Kidney (tissue), 14 donors: ENCODE data around the gene YARS2. TPM values are rescaled to one million over a fixed set of nuclear protein-coding genes. Genes with fewer than 3 reads are reported as not detected.

ENCODE experiments used
- DNase-seq, 5 donors: peaks; one replicate each; pipeline ENCODE4 v3.0.0-alpha.2; 2013 to 2020
- FAIRE-seq: peaks from 2 replicates; lab custom pipeline; 2012; peaks lifted over from hg19 to GRCh38; lab: Jason Lieb, UNC
- H3K27ac ChIP-seq, 2 donors: one replicate each; pipeline ENCODE4 v1.7.0; 2013; ENCODE audit warnings: low read depth in 2 of 2, low read length in 2 of 2, inconsistent platforms in 1 of 2
- H3K27me3 ChIP-seq: one replicate; pipeline ENCODE4 v1.7.1; 2013; ENCODE audit warnings: low read length, inconsistent platforms; ENCODE audit not compliant: control insufficient read depth, insufficient read depth
- H3K36me3 ChIP-seq, 3 donors: one replicate each; pipeline versions ENCODE4 v1.7.0 to v1.7.1; 2013; ENCODE audit warnings: low read length in 3 of 3, control low read depth in 1 of 3, inconsistent platforms in 1 of 3; ENCODE audit not compliant: insufficient read depth in 3 of 3, control insufficient read depth in 2 of 3
- H3K4me1 ChIP-seq, 3 donors: one replicate each; pipeline versions ENCODE4 v1.7.0 to v1.7.1; 2013; ENCODE audit warnings: low read length in 3 of 3, inconsistent platforms in 1 of 3, low read depth in 1 of 3; ENCODE audit not compliant: control insufficient read depth in 2 of 3, insufficient read depth in 2 of 3
- H3K4me3 ChIP-seq, 3 donors: one replicate each; pipeline versions ENCODE4 v1.7.0 to v1.8.1; 2013; ENCODE audit warnings: low read length in 3 of 3, control low read depth in 1 of 3, inconsistent platforms in 1 of 3
- H3K9ac ChIP-seq, 3 donors: one replicate each; pipeline versions ENCODE4 v1.7.0 to v1.7.1; 2013; ENCODE audit warnings: low read length in 3 of 3, control low read depth in 1 of 3, inconsistent platforms in 1 of 3
- H3K9me3 ChIP-seq, 3 donors: one replicate each; pipeline versions ENCODE4 v1.7.0 to v1.7.1; 2013; ENCODE audit warnings: low read length in 3 of 3, control low read depth in 1 of 3, inconsistent platforms in 1 of 3; ENCODE audit not compliant: control insufficient read depth in 2 of 3, insufficient read depth in 1 of 3
- intact Hi-C: fragments of 100-400 bp; cut with DNase I; formaldehyde crosslinking; loops from one replicate; pipeline ENCODE4 v1.11.1; 2022
- polyA plus RNA-seq: library from polyadenylated mRNA; stranded (reverse); fragments of 350-450 nt; fragmentation: Illumina TruSeq; extraction: RNeasy Lipid Tissue Mini Kit (QIAGEN cat#74804); gene quantifications from one replicate; pipeline ENCODE4 v1.2.3, GENCODE V29; 2014; ENCODE audit warnings: low read depth, low replicate concordance; ENCODE audit not compliant: insufficient read depth
- total RNA-seq: library from RNA; stranded (reverse); fragmentation: NEBNext Ultra II Directional; extraction: Animal tissue kit (Norgen Biotek cat#: 25700); gene quantifications from one replicate; pipeline ENCODE4 v1.2.1, GENCODE V29; 2021
- TF ChIP-seq, protein P1 (sequence below): IDR thresholded peaks from 3 replicates; pipeline ENCODE4 v1.5.1; 2012; ENCODE audit warnings: mild to moderate bottlenecking, moderate library complexity, borderline replicate concordance; ENCODE audit not compliant: insufficient read depth; ENCODE audit errors: extremely low read depth
- donor health status: control.
- donor health status: control.
- donor health status: control.
- donor health status: control.
- donor health status: control.
- donor health status: DM: yes; HTN: yes; CAD: no.
- donor health status: Normal renal cell carcinoma (clear cell type).

Gene YARS2
- total and polyA plus RNA-seq, 2 donors from 2014 or later: 15.4 to 24.6 TPM

DNA sequence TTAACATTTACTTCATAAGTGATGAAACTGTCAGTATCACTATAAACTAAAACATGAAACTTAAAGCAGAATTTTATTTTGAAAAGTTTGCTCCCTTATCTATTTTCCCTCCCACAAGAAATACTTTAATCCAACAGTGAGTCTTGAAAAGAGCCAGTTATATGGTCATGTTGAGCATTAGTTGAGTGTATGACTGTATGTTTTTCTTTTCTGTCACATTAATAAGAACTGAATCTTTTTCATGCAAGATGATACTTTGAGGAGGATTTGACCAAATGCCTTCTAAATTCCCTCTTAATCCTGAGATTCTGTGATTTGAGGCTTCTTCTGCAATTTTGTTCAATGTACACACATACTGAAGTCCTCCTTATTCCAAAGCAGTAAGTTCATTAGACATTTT, 33.7 kb upstream of the YARS2 start:
- Histone ChIP-seq H3K4me3 (no peak overlapping the region), H3K36me3 (no peaks in the 10 kb centered on the region), H3K27ac (no peak overlapping the region), H3K9ac (no peak overlapping the region), H3K27me3 (no peaks in the 10 kb centered on the region), H3K4me1 (no peaks in the 10 kb centered on the region), H3K9me3 (no peaks in the 10 kb centered on the region)
- intact Hi-C loops: no loop called here
- no peak for DNase-seq
- no peak for FAIRE-seq
- TF ChIP-seq, protein P1, sequence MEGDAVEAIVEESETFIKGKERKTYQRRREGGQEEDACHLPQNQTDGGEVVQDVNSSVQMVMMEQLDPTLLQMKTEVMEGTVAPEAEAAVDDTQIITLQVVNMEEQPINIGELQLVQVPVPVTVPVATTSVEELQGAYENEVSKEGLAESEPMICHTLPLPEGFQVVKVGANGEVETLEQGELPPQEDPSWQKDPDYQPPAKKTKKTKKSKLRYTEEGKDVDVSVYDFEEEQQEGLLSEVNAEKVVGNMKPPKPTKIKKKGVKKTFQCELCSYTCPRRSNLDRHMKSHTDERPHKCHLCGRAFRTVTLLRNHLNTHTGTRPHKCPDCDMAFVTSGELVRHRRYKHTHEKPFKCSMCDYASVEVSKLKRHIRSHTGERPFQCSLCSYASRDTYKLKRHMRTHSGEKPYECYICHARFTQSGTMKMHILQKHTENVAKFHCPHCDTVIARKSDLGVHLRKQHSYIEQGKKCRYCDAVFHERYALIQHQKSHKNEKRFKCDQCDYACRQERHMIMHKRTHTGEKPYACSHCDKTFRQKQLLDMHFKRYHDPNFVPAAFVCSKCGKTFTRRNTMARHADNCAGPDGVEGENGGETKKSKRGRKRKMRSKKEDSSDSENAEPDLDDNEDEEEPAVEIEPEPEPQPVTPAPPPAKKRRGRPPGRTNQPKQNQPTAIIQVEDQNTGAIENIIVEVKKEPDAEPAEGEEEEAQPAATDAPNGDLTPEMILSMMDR: no peak

DNA sequence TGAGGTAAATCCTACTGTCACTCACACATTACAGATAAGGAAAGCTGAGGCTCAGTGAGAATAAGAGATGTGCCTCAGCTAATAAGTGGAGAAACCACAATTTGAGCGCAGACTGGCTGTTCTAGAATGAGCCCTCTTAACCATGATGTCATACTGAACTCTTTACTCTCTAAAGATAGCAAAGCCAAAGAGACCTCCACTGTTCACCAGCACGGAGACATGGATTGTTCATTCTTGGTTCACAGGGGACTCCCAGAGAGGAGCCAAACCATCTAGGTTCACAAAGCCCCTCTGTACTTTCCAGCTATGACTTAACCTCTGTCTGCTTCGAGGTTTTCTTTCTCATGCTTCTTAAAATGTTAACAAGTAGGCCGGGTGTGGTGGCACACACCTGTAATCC, 32.7 kb upstream of the YARS2 start:
- Histone ChIP-seq H3K27ac (no peak overlapping the region), H3K36me3 (no peaks in the 10 kb centered on the region), H3K9me3 (no peaks in the 10 kb centered on the region), H3K27me3 (no peaks in the 10 kb centered on the region), H3K4me3 (no peak overlapping the region), H3K4me1 (no peaks in the 10 kb centered on the region), H3K9ac (no peak overlapping the region)
- no peak for DNase-seq
- TF ChIP-seq, protein P1: no peak
- intact Hi-C loops: no loop called here
- no peak for FAIRE-seq

DNA sequence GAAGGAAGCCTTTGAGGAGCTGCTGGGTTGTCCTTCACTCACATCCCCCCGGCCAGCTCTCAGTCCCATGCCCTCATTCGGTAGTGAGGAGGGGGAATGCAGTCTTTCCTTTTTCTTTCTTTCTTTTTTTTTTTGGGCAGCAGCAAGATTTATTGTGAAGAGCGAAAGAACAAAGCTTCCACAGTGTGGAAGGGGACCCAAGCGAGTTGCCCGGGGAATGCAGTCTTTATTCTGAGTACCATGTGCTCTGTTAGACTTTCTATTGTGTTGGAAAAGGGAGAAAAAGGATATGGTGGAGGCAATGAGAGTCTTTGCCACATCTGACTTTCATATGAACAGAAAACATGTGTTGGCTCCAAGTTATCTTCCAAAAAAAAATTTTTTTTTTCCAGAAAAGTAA, 29.9 kb upstream of the YARS2 start:
- no peak for FAIRE-seq
- intact Hi-C loops: no loop called here

DNA sequence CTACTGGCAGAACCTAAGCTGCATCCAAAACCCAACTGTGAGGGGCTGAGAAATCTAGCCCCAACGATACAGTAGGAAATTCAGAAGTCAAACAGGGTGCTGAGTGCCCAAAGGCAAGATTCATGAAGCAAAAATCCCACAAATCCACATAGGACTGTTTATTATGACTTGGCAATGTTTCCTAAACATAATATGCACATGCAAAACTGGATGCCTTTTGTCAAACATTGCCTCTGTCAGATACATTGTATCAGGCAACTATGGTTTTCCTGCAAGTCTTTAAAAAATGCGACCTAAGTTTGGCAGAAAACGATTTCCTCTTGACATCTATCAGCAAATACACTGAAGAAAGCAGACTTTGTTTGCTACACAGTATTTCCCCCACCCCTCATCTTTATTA, 27.3 kb upstream of the YARS2 start:
- Histone ChIP-seq H3K27me3 (no peaks in the 10 kb centered on the region), H3K9ac (no peak overlapping the region), H3K36me3 (no peaks in the 10 kb centered on the region), H3K9me3 (no peaks in the 10 kb centered on the region), H3K27ac (no peak overlapping the region), H3K4me1 (no peaks in the 10 kb centered on the region), H3K4me3 (no peak overlapping the region)
- intact Hi-C loops: no loop called here
- DNase-seq (no peak), FAIRE-seq (no peak)
- TF ChIP-seq, protein P1: no peak

More for the DNA sequence above, 29.9 kb upstream of the YARS2 start:
- H3K9ac ChIP-seq: no peak overlapping the region
- no peaks in the 10 kb centered on the region for H3K27me3 ChIP-seq
- TF ChIP-seq, protein P1: no peak
- no peaks in the 10 kb centered on the region for H3K9me3 ChIP-seq
- no peaks in the 10 kb centered on the region for H3K36me3 ChIP-seq
- no peak for DNase-seq
- H3K4me1 ChIP-seq: no peaks in the 10 kb centered on the region
- H3K4me3 ChIP-seq: no peak overlapping the region
- H3K27ac ChIP-seq: no peak overlapping the region
